Stomach (tissue), 4 donors: ENCODE measurements around the gene BANF2.

Source experiments
- CTCF ChIP-seq, 7 experiments: fragments of 450-650 bp in 4 of 7; fragments of 200-600 bp in 3 of 7; sonication (generic) in 3 of 7; IDR thresholded peaks; one replicate each; pipeline ENCODE4 v1.5.1; 2016 to 2019; ENCODE audit warnings: antibody characterized with exemption in 7 of 7, control low read depth in 2 of 7, mild to moderate bottlenecking in 1 of 7
- EP300 ChIP-seq: sonication (generic); formaldehyde crosslinking; IDR thresholded peaks from one replicate; pipeline ENCODE4 v1.6.1; 2017; ENCODE audit warnings: antibody characterized with exemption
- POLR2AphosphoS5 ChIP-seq, 3 donors: sonication (generic); formaldehyde crosslinking; IDR thresholded peaks; one replicate each; pipeline ENCODE4 v1.6.1; 2016; ENCODE audit warnings: antibody characterized with exemption in 3 of 3

- TF ChIP-seq CTCF (IDR thresholded peaks at IDR 0.05) (no peak), EP300 (no peak), POLR2AphosphoS5 (IDR thresholded peaks at IDR 0.05) (no peak)
Measured at GRCh38 chr20:17699931-17700351, at the start of gene BANF2.
